SJCRH30 (cell line): ENCODE measurements around the gene HCRTR1. TPM values are rescaled to one million over a fixed set of nuclear protein-coding genes. Genes with fewer than 3 reads are reported as not detected.

Experiments used
- DNase-seq, 2 experiments: peaks; one replicate each; pipeline ENCODE4 v3.0.0-alpha.2; 2015 to 2020
- H3K27ac ChIP-seq: fragments of 250-450 bp; sonication (Bioruptor Pico); 2 replicates; pipeline ENCODE4 v1.5.1; 2020; ENCODE audit warnings: mild to moderate bottlenecking, moderate library complexity
- H3K27me3 ChIP-seq: fragments of 250-450 bp; sonication (Bioruptor Pico); 2 replicates; pipeline ENCODE4 v1.5.1; 2020; ENCODE audit warnings: mild to moderate bottlenecking, moderate library complexity
- H3K36me3 ChIP-seq: fragments of 250-450 bp; sonication (Bioruptor Pico); 2 replicates; pipeline ENCODE4 v1.5.1; 2020; ENCODE audit warnings: mild to moderate bottlenecking, moderate library complexity
- H3K4me1 ChIP-seq: fragments of 250-450 bp; sonication (Bioruptor Pico); 2 replicates; pipeline ENCODE4 v1.5.1; 2020; ENCODE audit warnings: mild to moderate bottlenecking, moderate library complexity
- H3K4me3 ChIP-seq: fragments of 250-450 bp; sonication (Bioruptor Pico); 2 replicates; pipeline ENCODE4 v1.5.1; 2020; ENCODE audit warnings: mild to moderate bottlenecking, moderate library complexity
- H3K9me3 ChIP-seq: fragments of 250-450 bp; sonication (Bioruptor Pico); replicated peaks from 2 replicates; pipeline ENCODE4 v1.5.1; 2020; ENCODE audit warnings: mild to moderate bottlenecking, moderate library complexity
- total RNA-seq: library from RNA; depleted of rRNA; stranded (reverse); fragments of >200 nt; shearing (Covaris generic); gene quantifications from 2 replicates; pipeline ENCODE4 v1.2.3, GENCODE V29; 2014; rRNA removed

HCRTR1 gene
- total RNA-seq = not detected in 2 replicates

GRCh38 chr1:31617218-31617915, at the start of gene HCRTR1:
Gene HCRTR1 (plus strand): TSS chr1:31617689. CDS start chr1:31619193, 1,504 bp downstream.
- peaks cover 18% of the 10 kb centered on the region; the same call in 1 of the 2 replicates for H3K27me3 ChIP-seq
- DNase-seq = no peak
- H3K27ac ChIP-seq = no peak within 1 kb of the TSS
- H3K4me3 ChIP-seq = peak within 1 kb of the TSS; percentile 47
- no peaks in the 10 kb centered on the region for H3K4me1 ChIP-seq
- H3K9me3 ChIP-seq = no peaks in the 10 kb centered on the region
- H3K36me3 ChIP-seq = no peaks in the 10 kb centered on the region

DNA sequence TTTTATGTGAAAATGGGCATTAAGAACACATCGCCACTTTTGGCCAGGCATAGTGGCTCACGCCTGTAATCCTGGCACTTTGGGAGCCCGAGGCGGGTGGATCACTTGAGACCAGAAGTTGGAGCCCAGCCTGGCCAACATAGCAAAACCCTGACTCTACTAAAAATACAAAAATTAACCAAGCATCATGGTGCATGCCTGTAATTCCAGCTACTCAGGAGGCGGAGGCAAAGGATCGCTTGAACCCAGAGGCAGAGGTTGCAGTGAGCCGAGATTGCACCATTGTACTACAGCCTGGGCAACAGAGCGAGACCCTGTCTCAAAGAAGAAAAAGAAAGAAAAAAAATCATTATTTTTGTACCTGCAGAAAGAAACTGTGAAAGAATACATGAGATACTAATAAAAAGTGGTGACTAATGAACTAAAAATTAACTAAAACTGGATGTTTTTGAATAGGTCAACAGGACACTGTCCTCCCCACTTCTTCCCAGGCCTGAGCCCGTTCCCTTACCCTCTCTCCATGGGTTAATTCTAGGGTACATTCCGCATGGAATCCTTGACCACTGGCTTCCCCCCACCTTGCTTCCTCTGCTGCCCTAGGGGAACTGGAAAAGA, 49.4 kb upstream of the HCRTR1 start:
- DNase-seq = no peak
- Histone ChIP-seq H3K36me3 (no peaks in the 10 kb centered on the region), H3K9me3 (no peaks in the 10 kb centered on the region), H3K4me3 (no peak overlapping the region), H3K4me1 (no peaks in the 10 kb centered on the region; the same call in 1 of the 2 replicates), H3K27ac (no peak overlapping the region), H3K27me3 (peaks cover 3% of the 10 kb centered on the region; the same call in 1 of the 2 replicates)

- H3K4me1 ChIP-seq = peaks cover 7% of the 10 kb centered on the region
- DNase-seq = no peak
- no peaks in the 10 kb centered on the region for H3K9me3 ChIP-seq
- no peak overlapping the region for H3K27ac ChIP-seq
- H3K27me3 ChIP-seq = peaks cover 3% of the 10 kb centered on the region; the same call in 1 of the 2 replicates
- H3K36me3 ChIP-seq = no peaks in the 10 kb centered on the region
- H3K4me3 ChIP-seq = no peak overlapping the region
These were observed 48.4 kb upstream of the HCRTR1 start for GRCh38 chr1:31568895-31569595.

- H3K27me3 ChIP-seq = peaks cover 3% of the 10 kb centered on the region; the same call in 1 of the 2 replicates
- no peak for DNase-seq
- no peak overlapping the region for H3K4me3 ChIP-seq
- H3K36me3 ChIP-seq = no peaks in the 10 kb centered on the region
- H3K4me1 ChIP-seq = peaks cover 13% of the 10 kb centered on the region
- H3K27ac ChIP-seq = no peak overlapping the region
- no peaks in the 10 kb centered on the region for H3K9me3 ChIP-seq
These were observed 47.8 kb upstream of the HCRTR1 start for GRCh38 chr1:31569596-31570173.

DNA sequence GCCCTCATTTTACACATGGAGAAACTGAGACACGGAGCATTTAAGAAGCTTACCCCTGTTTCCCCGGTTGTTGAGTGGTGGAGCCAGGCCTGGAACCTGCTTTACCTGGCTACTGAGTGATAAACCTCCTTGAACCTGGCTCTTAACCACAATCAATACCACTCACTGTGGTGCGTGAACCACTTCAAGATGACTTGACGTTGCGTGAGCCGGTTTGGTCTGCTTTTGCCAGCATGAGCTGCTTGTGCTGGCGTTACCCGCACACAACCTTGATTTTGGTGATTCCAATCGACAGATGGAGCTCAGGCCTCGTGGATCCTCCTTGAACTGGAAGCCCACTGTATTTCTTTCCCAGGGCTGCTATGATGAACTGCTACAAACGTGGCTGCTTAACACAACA, 47.3 kb upstream of the HCRTR1 start:
- DNase-seq = no peak
- no peak overlapping the region for H3K4me3 ChIP-seq
- peaks cover 19% of the 10 kb centered on the region for H3K4me1 ChIP-seq
- no peaks in the 10 kb centered on the region for H3K9me3 ChIP-seq
- no peaks in the 10 kb centered on the region for H3K36me3 ChIP-seq
- no peak overlapping the region for H3K27ac ChIP-seq
- H3K27me3 ChIP-seq = peaks cover 3% of the 10 kb centered on the region; the same call in 1 of the 2 replicates

GRCh38 chr1:31570906-31571305, 46.6 kb upstream of the HCRTR1 start:
- Histone ChIP-seq H3K9me3 (no peaks in the 10 kb centered on the region), H3K4me1 (peaks cover 25% of the 10 kb centered on the region), H3K4me3 (no peak overlapping the region), H3K36me3 (no peaks in the 10 kb centered on the region), H3K27ac (no peak overlapping the region), H3K27me3 (peaks cover 3% of the 10 kb centered on the region; the same call in 1 of the 2 replicates)
- no peak for DNase-seq

DNA sequence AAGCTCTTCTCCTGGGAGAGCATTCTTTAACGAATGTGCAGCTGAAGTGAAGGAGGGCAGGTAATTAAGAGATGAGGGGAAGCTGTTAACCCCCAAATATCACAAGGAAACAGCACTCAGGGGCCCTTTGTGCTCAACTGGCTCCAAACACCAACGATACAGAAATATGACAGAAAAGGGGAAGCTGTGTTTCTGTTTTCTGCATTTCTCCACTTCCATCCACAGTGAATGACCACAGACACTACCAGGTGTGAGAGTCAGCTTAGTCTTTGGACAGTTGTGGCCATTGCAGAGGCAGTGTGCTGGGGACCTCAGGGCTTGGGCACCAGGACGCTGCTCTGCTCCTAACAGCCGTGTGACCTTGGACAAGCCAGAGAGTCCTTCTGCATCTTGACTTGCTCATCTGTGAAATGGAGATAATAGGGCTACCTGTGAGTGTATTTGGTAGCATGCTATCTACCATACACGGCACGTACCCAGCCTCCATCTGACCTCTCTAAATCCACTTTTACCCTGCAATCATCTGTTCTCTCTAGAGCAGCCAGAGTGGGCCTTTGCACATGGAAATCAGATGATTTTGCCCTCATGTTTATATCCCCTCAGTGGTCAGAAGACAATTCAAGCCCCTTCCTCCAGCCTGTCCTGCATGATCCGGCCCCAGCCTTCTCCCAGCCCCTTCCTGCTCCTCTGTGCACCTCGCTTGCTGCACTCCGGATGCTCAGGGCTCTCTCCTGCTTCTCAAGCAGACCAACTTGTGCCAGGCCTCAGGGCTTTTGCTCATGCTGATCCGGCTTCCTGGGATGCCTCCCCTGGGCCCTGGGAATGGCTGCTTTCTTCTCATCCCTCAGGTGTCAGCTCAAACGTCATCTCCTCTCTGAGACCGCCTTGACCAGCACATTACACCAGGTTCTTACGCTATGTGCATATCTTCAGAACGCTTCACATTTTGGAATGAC, 45.9 kb upstream of the HCRTR1 start:
- no peak for DNase-seq
- no peak overlapping the region for H3K4me3 ChIP-seq
- no peak overlapping the region for H3K27ac ChIP-seq
- H3K4me1 ChIP-seq = peaks cover 32% of the 10 kb centered on the region
- H3K27me3 ChIP-seq = no peaks in the 10 kb centered on the region; the same call in 1 of the 2 replicates
- no peaks in the 10 kb centered on the region for H3K36me3 ChIP-seq
- H3K9me3 ChIP-seq = no peaks in the 10 kb centered on the region

GRCh38 chr1:31572323-31573104, 45.0 kb upstream of the HCRTR1 start:
- no peaks in the 10 kb centered on the region for H3K36me3 ChIP-seq
- no peaks in the 10 kb centered on the region; the same call in 1 of the 2 replicates for H3K27me3 ChIP-seq
- DNase-seq = no peak
- no peaks in the 10 kb centered on the region for H3K9me3 ChIP-seq
- no peak overlapping the region for H3K4me3 ChIP-seq
- peaks cover 33% of the 10 kb centered on the region for H3K4me1 ChIP-seq
- no peak overlapping the region for H3K27ac ChIP-seq

- Histone ChIP-seq H3K4me1 (peaks cover 36% of the 10 kb centered on the region), H3K4me3 (no peak overlapping the region), H3K27ac (no peak overlapping the region), H3K9me3 (no peaks in the 10 kb centered on the region), H3K36me3 (no peaks in the 10 kb centered on the region), H3K27me3 (no peaks in the 10 kb centered on the region; the same call in 1 of the 2 replicates)
- no peak for DNase-seq
These were observed 44.2 kb upstream of the HCRTR1 start for GRCh38 chr1:31573261-31573660.

GRCh38 chr1:31574749-31575368, 42.6 kb upstream of the HCRTR1 start:
- no peak overlapping the region; the same call in 1 of the 2 replicates for H3K27ac ChIP-seq
- H3K9me3 ChIP-seq = no peaks in the 10 kb centered on the region
- H3K4me1 ChIP-seq = peaks cover 45% of the 10 kb centered on the region
- H3K36me3 ChIP-seq = no peaks in the 10 kb centered on the region
- H3K27me3 ChIP-seq = peaks cover 6% of the 10 kb centered on the region
- H3K4me3 ChIP-seq = no peak overlapping the region
- no peak for DNase-seq

DNA sequence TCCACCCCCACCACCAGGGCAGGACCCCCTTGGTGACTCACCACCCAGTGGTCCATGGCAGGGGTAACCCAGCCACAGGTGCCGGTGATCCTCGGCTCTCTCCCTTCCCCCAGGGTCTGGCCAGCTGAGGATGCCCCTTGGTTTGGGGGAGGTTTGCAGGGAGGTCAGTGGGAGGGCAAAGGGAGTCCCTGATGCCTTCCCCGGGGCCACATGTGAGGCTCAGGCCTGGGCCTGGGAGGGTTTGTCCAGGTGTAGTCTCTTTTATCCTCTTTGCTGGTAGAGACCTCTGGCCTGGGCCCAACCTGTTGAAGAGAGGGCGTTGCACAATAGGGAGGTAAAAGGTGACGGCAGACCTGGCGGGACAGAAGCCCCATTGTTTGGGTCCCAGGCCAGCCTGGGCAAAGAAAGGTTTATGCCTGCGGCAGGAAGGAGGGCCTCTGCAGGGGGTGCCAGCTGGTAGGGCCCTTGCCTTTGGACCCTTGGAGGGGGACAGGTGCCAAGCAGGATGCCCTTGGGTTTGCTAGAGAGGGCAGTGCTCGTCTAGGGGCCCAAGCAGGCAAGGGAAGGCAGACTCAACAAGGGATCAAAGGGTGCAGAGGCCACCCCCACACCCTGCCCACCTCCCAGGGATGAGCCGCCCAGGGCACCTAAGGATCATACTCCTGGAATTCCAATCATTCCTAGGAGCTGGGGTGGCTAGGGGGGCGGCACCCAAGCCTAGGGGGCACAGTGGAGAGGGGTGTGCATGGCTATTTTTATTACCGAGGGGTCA, 41.9 kb upstream of the HCRTR1 start:
- no peaks in the 10 kb centered on the region for H3K9me3 ChIP-seq
- peaks cover 45% of the 10 kb centered on the region for H3K4me1 ChIP-seq

DNA sequence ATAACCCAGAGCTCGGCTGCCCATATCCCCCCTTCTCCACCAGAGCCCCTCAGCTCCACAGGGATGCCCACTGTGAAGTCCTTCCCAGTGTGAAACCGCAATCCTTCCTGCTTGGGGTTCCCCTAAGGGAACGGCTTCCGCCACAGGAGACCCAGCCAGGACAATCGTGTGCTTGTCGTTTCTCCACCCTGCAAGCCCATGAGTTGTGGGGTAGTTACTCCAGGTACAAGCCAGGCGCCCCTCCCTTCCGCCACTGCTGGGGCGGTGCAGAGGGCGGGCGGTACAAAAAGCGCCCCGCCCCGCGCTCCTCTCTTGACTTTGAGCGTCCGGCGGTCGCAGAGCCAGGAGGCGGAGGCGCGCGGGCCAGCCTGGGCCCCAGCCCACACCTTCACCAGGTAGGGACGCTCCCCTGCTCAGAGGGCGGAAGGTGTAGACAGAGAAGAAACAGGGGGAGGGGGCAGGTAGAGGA, 41.3 kb upstream of the HCRTR1 start, which contains the start of gene TINAGL1:
TINAGL1 (plus strand) TSS at position 315 of the 469 bp plus-strand sequence. CDS start 634 bp downstream, outside the sequence.
- H3K4me3 ChIP-seq = no peak within 1 kb of the TSS
- H3K9me3 ChIP-seq = no peaks in the 10 kb centered on the region
- H3K27me3 ChIP-seq = peaks cover 12% of the 10 kb centered on the region; the same call in 1 of the 2 replicates
- no peak for DNase-seq
- no peak within 1 kb of the TSS for H3K27ac ChIP-seq
- H3K36me3 ChIP-seq = no peaks in the 10 kb centered on the region
- H3K4me1 ChIP-seq = peaks cover 45% of the 10 kb centered on the region

More for the DNA sequence above, 41.9 kb upstream of the HCRTR1 start:
- DNase-seq = no peak
- Histone ChIP-seq H3K4me3 (no peak overlapping the region), H3K27me3 (peaks cover 9% of the 10 kb centered on the region), H3K36me3 (no peaks in the 10 kb centered on the region), H3K27ac (no peak overlapping the region)
